ENCODE data around the gene BCAS3. TPM values are rescaled to one million over a fixed set of nuclear protein-coding genes. Genes with fewer than 3 reads are reported as not detected.
A peak's percentile ranks its signal among the peaks of the same experiment; 100 is the strongest.

Gene BCAS3
- total RNA-seq, 1 donor = 23.7 TPM

GRCh38 chr17:61294286-61294685 lies 616.6 kb downstream of the BCAS3 start:
- TF ChIP-seq, protein P1, sequence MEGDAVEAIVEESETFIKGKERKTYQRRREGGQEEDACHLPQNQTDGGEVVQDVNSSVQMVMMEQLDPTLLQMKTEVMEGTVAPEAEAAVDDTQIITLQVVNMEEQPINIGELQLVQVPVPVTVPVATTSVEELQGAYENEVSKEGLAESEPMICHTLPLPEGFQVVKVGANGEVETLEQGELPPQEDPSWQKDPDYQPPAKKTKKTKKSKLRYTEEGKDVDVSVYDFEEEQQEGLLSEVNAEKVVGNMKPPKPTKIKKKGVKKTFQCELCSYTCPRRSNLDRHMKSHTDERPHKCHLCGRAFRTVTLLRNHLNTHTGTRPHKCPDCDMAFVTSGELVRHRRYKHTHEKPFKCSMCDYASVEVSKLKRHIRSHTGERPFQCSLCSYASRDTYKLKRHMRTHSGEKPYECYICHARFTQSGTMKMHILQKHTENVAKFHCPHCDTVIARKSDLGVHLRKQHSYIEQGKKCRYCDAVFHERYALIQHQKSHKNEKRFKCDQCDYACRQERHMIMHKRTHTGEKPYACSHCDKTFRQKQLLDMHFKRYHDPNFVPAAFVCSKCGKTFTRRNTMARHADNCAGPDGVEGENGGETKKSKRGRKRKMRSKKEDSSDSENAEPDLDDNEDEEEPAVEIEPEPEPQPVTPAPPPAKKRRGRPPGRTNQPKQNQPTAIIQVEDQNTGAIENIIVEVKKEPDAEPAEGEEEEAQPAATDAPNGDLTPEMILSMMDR (IDR thresholded peaks at IDR 0.05; ENCODE audit: insufficient read depth, low read depth, low read length) = no peak
- no peak for DNase-seq (ENCODE audit: low read depth)

DNA sequence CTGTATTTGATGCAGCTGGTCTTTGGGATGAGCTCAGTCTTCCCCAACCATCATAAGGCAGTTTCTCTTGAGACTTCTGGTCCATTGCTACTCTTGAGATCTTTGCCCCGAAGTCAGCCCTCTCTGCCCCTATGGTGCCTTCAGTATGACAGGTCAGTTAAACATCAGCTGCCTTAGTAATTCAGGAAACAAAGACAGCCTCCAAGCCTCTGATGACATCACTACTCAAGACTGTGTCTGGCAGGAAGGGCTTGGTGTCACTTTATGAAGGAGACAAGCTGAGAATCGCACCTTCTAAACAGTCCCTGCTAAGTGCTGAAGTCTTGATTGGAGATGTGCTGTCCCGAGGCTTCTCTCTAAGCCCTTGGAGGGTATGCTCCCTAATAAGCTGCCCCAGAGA lies 617.1 kb downstream of the BCAS3 start:
- peak; percentile 70 for DNase-seq (ENCODE audit: low read depth)

More at GRCh38 chr17:61294286-61294685, 616.6 kb downstream of the BCAS3 start:
- H3K4me3 ChIP-seq (ENCODE audit: low read depth, low read length) = no peak overlapping the region

GRCh38 chr17:61296058-61296457 lies 618.4 kb downstream of the BCAS3 start:
- no peak for DNase-seq (ENCODE audit: low read depth)
- H3K4me3 ChIP-seq (ENCODE audit: low read depth, low read length) = no peak overlapping the region
- TF ChIP-seq, protein P1 (IDR thresholded peaks at IDR 0.05; ENCODE audit: insufficient read depth, low read depth, low read length) = no peak

More for the DNA sequence above, 617.1 kb downstream of the BCAS3 start:
- H3K4me3 ChIP-seq (ENCODE audit: low read depth, low read length) = no peak overlapping the region
- TF ChIP-seq, protein P1 (IDR thresholded peaks at IDR 0.05; ENCODE audit: insufficient read depth, low read depth, low read length) = no peak

- no peak overlapping the region for H3K4me3 ChIP-seq (ENCODE audit: low read depth, low read length)
- DNase-seq (ENCODE audit: low read depth) = no peak
- TF ChIP-seq, protein P1 (IDR thresholded peaks at IDR 0.05; ENCODE audit: insufficient read depth, low read depth, low read length) = no peak
Observed at GRCh38 chr17:61299517-61300513, 622.2 kb downstream of the BCAS3 start.

GRCh38 chr17:61302953-61303816 lies 625.5 kb downstream of the BCAS3 start:
- TF ChIP-seq, protein P1 (IDR thresholded peaks at IDR 0.05; ENCODE audit: insufficient read depth, low read depth, low read length) = no peak
- DNase-seq (ENCODE audit: low read depth) = peak; percentile 78
- no peak overlapping the region for H3K4me3 ChIP-seq (ENCODE audit: low read depth, low read length)

DNA sequence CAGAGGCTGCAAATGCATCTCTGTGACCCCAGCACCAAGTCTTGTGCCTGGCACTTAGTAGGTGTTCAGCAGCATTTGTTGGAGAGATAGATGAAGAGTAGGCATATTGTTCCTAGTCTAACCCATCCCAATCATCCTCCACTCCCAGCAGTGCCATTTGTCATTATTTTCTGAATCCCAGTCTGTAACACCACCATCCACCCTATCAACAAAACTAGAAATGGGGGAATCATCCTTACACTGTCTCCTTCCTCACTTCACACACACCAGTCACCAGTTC lies 626.1 kb downstream of the BCAS3 start:
- no peak overlapping the region for H3K4me3 ChIP-seq (ENCODE audit: low read depth, low read length)
- TF ChIP-seq, protein P1 (IDR thresholded peaks at IDR 0.05; ENCODE audit: insufficient read depth, low read depth, low read length) = no peak
- no peak for DNase-seq (ENCODE audit: low read depth)
